ENCODE results near the gene PTPRQ.

Gene PTPRQ

GRCh38 chr12:80565271-80565670, 121.2 kb downstream of the PTPRQ start:
- DNase-seq (ENCODE audit: low spot score) = no peak

DNA sequence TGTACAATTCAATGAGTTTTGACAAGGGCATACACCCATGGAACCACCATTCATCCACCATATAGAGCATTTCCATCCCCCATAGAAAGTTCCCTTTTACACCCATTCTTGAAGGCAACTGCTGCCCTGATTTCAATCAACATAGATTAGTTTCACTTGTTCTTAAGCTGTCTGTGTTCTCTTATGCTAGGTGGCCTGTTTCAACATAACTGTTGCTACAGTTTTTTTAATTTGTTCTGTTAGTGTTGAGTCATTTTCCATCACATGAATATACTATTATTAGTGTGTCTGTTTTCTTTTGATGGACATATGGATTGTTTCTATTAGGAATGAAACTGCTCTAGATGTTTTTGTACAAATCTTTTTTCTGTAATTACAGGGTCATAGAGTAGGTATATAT, 123.4 kb downstream of the PTPRQ start:
- DNase-seq (ENCODE audit: low spot score) = no peak

DNA sequence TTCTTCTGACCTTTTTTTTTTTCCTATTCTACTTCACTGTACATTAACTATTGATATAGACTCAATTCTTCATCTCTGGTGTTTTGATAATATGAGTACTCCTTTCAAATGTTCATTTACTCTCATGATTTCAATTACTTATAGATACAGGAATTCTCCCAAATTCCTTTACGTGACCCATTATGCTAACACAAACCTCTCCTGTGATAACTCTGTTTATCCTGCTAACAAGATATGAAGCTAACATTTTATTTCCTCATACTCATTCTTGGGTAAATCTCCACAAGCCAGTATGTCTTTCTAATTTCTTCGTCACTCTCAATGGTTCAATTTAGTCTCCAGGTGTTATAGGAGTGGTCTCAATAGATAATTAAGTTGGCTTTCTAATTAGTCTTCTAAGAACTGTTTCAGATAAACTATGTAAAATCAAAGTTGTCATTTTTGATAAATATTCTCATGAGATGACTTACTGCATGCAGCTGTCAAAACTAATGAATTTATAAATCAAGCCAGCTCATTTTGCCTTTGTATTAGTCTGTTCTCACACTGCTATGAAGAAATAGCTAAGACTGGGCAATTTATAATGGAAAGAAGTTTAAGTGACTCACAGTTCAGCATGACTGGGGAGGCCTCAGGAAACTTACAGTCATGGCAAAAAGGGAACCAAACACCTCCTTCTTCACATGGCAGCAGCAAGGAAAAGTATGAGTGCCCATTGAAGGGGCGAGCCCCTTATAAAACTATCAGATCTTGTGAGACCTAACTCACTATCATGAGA, 132.8 kb downstream of the PTPRQ start:
- DNase-seq (ENCODE audit: low spot score) = no peak

DNA sequence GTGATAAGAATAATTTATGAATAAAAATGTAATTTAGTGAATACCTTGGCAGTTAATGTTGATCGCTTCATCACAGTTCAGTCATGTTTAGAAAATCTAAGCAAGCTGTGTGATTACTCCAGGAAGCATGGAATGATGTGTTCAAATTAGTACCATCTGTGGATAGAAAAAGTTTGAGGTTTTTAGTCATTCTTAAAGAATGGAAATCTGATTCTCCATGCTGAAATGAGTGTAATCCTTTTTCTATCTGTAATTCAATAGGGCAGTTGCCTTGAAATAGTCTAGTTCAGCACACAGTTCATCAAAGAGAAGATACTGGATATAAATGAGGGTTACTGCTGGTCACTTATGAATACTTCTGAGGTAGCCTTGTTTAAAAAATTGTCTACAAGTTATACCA, 136.2 kb downstream of the PTPRQ start:
- peak; percentile 72 for DNase-seq (ENCODE audit: low spot score)

GRCh38 chr12:80581783-80582182, 137.7 kb downstream of the PTPRQ start:
- no peak for DNase-seq (ENCODE audit: low spot score)

DNA sequence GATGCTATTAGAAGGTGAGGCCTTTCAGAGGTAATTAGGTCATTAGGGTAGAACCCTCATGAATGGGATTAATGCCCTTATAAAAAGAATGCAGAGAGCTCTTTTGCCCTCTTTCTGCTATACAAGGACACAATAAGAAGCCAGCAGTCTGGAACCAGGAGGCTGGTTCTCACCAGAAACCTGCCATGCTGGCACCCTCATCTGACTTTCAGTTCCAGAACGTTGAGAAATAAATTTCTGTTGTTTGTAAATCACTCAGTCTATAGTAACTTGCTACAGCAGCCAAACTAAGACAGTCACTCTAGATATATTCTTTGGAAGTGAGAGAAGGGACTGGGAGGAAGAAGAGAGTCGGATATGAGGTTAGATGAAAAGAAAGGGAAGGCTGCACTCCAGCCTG, 138.4 kb downstream of the PTPRQ start:
- DNase-seq (ENCODE audit: low spot score) = no peak

DNA sequence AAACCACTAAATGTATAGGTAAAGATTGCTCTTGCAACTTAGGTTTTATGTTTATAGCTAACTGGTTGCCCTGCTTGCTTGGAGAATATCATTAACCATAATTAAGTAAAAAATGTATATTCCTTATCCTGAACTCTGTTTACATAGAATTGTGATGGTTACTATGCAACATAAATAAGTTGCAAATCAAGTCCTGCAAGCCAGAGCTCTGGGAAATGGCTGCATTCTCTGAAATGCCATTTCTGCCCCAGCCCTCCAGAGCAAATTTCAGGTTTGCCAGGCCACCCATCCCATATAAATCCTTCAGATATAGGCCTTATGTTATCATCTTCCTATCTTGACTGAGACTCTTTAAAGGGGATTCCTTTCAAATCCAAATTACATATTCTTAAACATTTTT, 145.0 kb downstream of the PTPRQ start:
- DNase-seq (ENCODE audit: low spot score) = no peak

DNA sequence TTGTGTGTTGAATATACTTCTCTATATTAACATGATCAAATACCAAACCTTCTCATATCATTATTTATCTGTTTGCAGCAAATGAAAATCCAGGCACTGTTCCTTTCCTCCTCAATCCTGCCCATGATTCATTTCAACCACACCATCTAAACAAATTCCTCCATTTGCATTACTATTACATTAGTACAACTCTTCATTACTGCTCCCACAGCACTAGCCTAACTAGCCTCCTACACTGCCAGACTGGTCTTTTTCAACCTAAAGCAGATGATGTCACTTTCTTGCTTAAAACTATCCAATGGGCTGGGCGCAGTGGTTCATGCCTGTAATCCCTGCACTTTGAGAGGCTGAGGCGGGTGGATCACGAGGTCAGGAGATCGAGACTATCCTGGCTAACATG, 146.1 kb downstream of the PTPRQ start:
- DNase-seq (ENCODE audit: low spot score) = no peak

- DNase-seq (ENCODE audit: low spot score) = peak; percentile 35
Observed at GRCh38 chr12:80593766-80594165, 149.7 kb downstream of the PTPRQ start.

DNA sequence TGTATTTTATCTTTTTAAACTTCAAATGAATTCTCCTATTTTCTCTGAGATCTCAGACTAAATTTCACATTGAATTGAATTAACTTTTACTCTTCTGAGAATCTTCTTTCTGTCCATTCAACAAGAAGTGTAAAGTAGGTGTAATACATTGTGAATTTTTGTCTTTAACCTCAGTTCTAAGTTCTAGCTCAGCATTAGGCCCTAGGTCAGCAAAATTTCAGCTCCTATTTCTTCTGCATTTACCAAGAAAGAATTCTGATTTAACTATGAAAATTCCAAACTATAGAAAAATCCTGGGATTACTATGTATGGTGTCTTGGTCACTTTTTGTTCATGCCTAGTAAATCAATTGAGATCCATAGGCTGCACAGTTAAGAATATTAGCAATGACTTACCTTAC, 152.5 kb downstream of the PTPRQ start:
- no peak for DNase-seq (ENCODE audit: low spot score)

- DNase-seq (ENCODE audit: low spot score) = peak; percentile 50
Observed at GRCh38 chr12:80598004-80598606, 154.1 kb downstream of the PTPRQ start.

DNA sequence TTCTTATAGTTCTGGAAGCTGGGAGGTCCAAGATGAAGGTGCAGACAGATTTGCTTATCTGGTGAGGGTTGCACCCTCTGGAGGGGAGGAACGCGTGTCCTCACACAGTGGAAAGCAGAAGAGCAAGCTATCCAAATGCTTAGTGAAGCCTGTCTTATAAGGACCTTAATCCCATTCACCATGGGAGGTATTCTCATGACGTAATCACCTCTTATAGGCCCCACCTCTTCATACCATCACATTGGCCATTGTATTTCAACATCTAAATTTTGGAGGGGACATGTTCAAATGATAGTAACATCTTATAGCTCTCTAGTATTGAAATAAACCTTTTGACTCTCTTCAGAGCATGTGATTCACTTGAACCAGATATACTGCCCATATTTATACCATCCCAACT, 158.4 kb downstream of the PTPRQ start:
- no peak for DNase-seq (ENCODE audit: low spot score)

DNA sequence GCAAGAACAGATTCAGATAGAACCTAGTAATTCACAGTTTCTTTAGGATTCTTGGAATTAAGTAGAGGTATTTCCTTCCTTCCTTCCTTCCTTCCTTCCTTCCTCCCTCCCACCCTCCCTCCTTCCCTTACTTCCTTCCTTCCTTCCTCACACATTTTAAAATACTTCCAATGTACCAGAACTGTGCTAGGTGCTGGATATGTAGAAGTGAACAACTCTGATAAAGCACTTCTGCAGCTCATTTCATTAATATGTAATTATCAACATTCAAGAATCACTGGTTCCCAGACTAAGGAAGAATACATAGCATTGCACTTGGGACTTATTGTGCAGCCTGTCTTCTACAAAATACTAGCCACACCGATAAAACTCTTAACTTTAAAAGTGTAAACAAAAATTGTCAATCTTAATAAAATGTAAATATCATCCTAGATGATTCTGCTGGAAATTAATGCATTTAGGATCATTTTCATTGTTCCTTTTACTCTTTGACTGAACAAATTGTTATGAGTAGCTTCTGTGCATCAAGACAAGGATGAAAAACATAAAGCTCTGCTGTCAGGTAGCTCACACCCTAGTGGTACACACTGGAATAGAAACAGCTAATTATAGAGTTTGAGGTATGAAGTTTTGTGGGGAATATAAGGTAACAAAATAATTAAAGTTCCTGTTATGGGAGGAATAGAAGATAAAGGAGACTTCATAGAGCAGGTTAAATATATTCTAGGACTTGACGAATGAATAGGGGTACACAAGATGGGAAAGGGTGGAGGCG, 163.5 kb downstream of the PTPRQ start:
- no peak for DNase-seq (ENCODE audit: low spot score)

DNA sequence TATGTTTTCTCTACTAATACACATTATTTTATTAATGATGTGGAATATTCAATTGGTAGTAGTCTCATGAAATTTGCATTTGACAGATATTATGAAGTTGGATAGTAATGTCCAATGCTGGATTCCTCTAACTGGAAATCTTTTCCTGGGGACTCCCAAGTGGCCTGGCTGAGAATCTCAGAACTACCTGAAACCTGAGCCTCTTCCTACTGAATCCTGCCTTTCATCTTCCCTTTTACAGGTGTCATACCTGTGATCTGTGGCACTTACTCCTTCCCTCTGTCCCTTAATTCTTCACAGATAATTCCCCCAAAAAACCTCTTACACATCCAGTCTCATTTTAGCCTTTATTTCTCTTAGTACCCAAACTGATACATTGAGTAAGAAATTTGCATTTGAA, 173.7 kb downstream of the PTPRQ start:
- no peak for DNase-seq (ENCODE audit: low spot score)

DNA sequence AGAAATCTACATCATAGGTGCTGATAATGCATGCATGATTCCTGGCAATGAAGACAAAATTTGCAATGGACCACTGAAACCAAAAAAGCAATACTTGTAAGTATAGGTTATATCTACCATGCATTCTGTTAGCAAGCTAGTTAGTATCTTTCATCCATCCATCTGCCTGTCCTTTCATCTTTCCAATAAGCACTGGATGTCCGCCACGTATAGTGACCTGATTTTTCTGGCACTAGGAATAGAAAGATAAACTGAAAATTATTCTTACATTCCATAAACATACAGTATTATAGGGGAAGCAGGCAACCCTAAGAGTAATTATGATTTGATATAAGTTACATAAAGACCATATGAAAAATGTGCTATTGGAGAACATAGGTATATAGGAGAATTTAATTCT, 176.2 kb downstream of the PTPRQ start:
- no peak for DNase-seq (ENCODE audit: low spot score)

DNA sequence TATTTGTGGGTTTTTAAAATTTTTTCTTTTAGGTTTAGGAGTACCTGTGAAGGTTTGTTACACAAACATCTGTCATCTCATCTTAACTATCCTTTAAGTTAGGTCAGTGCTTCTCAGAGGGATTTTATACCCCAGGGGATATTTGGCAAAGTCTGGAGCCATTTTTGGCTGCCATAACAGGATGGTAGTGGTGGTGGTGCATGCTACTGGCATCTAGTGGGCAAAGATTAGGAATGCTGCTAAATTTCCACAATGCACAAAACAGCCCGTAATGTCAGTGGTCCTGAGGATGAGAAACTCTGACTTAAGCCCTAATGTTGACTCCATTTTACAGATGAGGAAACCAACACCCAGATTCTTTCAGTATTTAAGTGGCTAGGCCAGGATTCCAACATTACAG, 178.2 kb downstream of the PTPRQ start:
- DNase-seq (ENCODE audit: low spot score) = peak; percentile 4

DNA sequence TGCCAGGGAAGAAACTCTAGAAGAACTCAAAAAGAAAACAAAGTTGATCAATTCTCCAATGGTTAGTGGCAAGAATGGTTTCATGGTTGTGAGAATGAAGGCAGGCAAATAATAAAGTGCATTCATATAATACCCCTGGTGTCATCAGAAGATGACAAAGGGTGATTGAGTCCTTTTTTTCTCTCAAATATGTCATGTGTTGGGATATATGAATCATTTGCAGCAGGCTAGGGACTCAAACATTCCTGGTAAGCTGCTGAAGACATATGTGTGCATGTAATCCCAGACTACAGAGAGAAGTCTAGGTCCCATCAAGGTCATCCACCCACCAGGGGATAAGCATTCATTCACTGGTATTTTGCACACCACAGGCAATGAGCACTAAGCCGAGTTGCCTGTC, 181.0 kb downstream of the PTPRQ start:
- DNase-seq (ENCODE audit: low spot score) = no peak

DNA sequence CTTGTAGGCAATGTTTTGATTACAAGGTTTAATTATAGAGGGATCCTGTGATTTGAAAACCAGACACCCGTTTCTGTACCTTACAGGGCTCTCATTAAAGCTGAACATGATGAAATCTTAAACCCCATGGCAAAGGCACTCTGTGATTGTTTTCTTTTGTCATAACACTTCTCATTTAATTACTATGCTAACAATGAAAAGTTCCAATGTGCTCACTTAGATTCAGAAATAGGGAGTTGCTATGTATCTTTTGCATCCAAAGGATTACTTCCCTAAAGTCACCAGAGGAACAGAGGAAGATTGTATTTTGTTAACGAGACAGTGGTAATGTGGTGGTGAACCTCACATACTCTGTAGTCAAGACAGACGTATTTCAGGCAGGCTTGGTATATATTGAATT, 181.9 kb downstream of the PTPRQ start:
- no peak for DNase-seq (ENCODE audit: low spot score)

- peak; percentile 66 for DNase-seq (ENCODE audit: low spot score)
Observed at GRCh38 chr12:80627782-80628181, 183.7 kb downstream of the PTPRQ start.

GRCh38 chr12:80632835-80633234, 188.8 kb downstream of the PTPRQ start:
- peak; percentile 27 for DNase-seq (ENCODE audit: low spot score)

DNA sequence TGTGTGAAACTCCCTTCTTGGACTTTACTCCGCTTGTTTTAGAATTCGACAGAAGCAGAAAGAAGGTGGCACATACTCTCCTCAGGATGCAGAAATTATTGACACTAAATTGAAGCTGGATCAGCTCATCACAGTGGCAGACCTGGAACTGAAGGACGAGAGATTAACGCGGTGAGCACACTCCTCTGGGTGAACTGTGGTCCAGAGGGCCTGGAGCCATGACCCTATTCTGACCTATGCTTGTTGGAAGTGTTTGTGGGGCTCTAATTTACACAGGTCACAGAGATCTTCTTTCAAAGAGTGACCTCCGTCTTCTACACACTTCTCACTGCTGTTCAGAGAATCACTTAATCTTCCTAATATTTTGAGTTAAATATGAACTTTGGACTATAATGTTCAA, 190.9 kb downstream of the PTPRQ start:
- no peak for DNase-seq (ENCODE audit: low spot score)

DNA sequence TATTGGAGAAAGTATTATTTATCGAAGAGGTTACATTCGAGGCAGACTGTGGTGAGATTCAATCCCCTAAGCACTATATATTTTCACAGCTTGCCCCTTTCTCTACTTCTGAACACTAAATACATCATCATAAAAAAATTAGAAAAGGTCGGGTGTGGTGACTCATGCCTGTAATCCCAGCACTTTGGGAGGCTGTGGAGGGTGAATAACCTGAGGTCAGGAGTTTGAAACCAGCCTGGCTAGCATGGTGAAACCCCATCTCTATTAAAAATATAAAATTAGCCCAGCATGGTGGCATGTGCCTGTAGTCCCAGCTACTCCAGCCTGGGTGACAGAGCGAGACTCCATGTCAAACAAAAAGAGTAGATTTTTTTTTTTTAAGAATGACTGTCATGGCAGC, 192.8 kb downstream of the PTPRQ start:
- DNase-seq (ENCODE audit: low spot score) = no peak

DNA sequence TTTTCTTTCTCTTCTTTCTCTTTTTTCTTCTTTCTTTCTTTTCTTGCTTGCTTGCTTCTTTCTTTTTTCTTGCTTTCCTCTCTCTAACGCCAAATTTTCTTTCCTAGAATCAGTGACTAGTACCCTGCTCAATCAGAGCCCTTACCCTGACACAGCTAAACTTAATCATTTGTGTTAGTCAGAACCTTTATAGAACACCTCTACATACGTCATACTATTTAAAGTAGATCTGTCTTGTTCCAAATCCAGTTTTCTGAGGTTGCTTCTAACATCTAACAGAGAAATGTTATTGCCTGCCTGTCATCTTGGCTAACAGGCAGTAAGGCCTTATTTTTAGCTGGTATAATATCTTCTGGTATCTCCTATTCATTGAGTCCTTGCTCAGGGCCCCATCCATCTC, 197.9 kb downstream of the PTPRQ start:
- no peak for DNase-seq (ENCODE audit: low spot score)
